HG03159 (cell line): ENCODE results near the gene ANKRD30B.
"Not testable (repeated sequence)": the region's sequence is repeated elsewhere in the genome, so short reads cannot be mapped to it uniquely, and the experiment has no call there.

Experiments used
- ATAC-seq: cut with Tn5 transposase; IDR thresholded peaks from one replicate; pipeline ENCODE4 v1.9.1; 2021; ENCODE audit warnings: mild to moderate bottlenecking, moderate library complexity; ENCODE audit not compliant: unreplicated experiment

The ANKRD30B gene

GRCh38 chr18:14841607-14842006 lies 93.6 kb downstream of the ANKRD30B start:
- ATAC-seq, result not testable (repeated sequence)

- not testable (repeated sequence) for ATAC-seq
Measured at GRCh38 chr18:14851533-14851932, 103.6 kb downstream of the ANKRD30B start.

- not testable (repeated sequence) for ATAC-seq
Measured at GRCh38 chr18:14855634-14856033, 107.7 kb downstream of the ANKRD30B start.

GRCh38 chr18:14856256-14856655 lies 108.3 kb downstream of the ANKRD30B start:
- ATAC-seq, result not testable (repeated sequence)

GRCh38 chr18:14858514-14858913 lies 110.5 kb downstream of the ANKRD30B start:
- not testable (repeated sequence) for ATAC-seq

GRCh38 chr18:14859995-14860394 lies 112.0 kb downstream of the ANKRD30B start:
- ATAC-seq, result not testable (repeated sequence)

- ATAC-seq, result not testable (repeated sequence)
Measured at GRCh38 chr18:14866426-14866825, 118.5 kb downstream of the ANKRD30B start.

- ATAC-seq, result not testable (repeated sequence)
Measured at GRCh38 chr18:14867988-14868387, 120.0 kb downstream of the ANKRD30B start.

- ATAC-seq, result not testable (repeated sequence)
Measured at GRCh38 chr18:14868825-14869224, 120.9 kb downstream of the ANKRD30B start.

GRCh38 chr18:14878826-14879225 lies 130.9 kb downstream of the ANKRD30B start:
- ATAC-seq, result not testable (repeated sequence)

- ATAC-seq, result no peak
Measured at GRCh38 chr18:14900435-14900834, 152.5 kb downstream of the ANKRD30B start.
